Measurements from ENCODE around the gene DPP7.

Gene DPP7

DNA sequence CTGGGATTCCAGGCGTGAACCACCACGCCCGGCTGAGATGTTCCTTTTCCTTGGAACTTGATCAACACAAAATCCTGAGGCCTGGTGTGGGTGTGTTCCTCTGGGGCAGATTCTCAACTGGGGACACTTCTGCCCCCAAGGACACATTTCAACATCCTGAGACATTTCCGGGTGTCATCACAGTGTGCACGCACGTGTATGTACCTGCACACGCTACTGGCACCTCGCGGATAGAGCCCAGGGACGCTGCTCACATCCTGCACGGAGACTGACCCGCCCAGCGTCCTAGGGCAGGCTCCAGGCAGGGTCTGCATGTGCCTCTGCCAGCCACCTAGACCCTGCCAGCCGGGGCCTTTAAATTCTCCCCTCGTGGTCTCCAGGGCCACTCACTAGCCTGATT lies 52.1 kb downstream of the DPP7 start:
- no peak overlapping the region for H3K4me3 ChIP-seq (ENCODE audit: low read length)
- H3K4me1 ChIP-seq (ENCODE audit: low read length): no peaks in the 10 kb centered on the region
- no peak overlapping the region for H3K4me2 ChIP-seq (ENCODE audit: low read length)

More for the DNA sequence above, 52.1 kb downstream of the DPP7 start:
- TF ChIP-seq, protein P1, sequence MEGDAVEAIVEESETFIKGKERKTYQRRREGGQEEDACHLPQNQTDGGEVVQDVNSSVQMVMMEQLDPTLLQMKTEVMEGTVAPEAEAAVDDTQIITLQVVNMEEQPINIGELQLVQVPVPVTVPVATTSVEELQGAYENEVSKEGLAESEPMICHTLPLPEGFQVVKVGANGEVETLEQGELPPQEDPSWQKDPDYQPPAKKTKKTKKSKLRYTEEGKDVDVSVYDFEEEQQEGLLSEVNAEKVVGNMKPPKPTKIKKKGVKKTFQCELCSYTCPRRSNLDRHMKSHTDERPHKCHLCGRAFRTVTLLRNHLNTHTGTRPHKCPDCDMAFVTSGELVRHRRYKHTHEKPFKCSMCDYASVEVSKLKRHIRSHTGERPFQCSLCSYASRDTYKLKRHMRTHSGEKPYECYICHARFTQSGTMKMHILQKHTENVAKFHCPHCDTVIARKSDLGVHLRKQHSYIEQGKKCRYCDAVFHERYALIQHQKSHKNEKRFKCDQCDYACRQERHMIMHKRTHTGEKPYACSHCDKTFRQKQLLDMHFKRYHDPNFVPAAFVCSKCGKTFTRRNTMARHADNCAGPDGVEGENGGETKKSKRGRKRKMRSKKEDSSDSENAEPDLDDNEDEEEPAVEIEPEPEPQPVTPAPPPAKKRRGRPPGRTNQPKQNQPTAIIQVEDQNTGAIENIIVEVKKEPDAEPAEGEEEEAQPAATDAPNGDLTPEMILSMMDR (IDR thresholded peaks at IDR 0.05; ENCODE audit: low read depth, low read length): no peak
- no peak for TF ChIP-seq EZH2phosphoT487 (IDR thresholded peaks at IDR 0.05; ENCODE audit: low read depth)
- Histone ChIP-seq H3K9ac (ENCODE audit: low read length) (no peak overlapping the region), H3K27me3 (ENCODE audit: low read depth, low read length) (no peaks in the 10 kb centered on the region), H3K9me3 (ENCODE audit: insufficient read depth, low read length) (no peaks in the 10 kb centered on the region), H4K20me1 (ENCODE audit: insufficient read depth, low read length) (peaks cover 8% of the 10 kb centered on the region; the same call in 1 of the 2 replicates), H3K27ac (ENCODE audit: low read length) (no peak overlapping the region), H3K36me3 (replicated peaks; ENCODE audit: low read depth, low read length) (no peaks in the 10 kb centered on the region), H2AFZ (ENCODE audit: low read depth, low read length) (no peak overlapping the region), H3K79me2 (ENCODE audit: low read length) (no peaks in the 10 kb centered on the region)
